PC-3 (cell line): ENCODE measurements around the gene TRIM44. TPM values are rescaled to one million over a fixed set of nuclear protein-coding genes. Genes with fewer than 3 reads are reported as not detected.

ENCODE experiments used
- ATAC-seq: fragments of 200-7000 bp; cut with Tn5 transposase; 2 replicates; pipeline ENCODE4 v1.9.1; 2020; ENCODE audit warnings: mild to moderate bottlenecking, moderate library complexity
- BruUV-seq: library from RNA; stranded (reverse); fragments of 400-500 nt; replicated peaks from 2 replicates; lab custom pipeline; 2021; lab: Mats Ljungman, UMichigan
- CTCF ChIA-PET: fragments of 300-600 bp; sonication (Branson Sonifier 250); formaldehyde crosslinking; loops from one replicate; lab custom pipeline; 2022; ENCODE audit warnings: antibody characterized with exemption; lab: Charles Lee
- POLR2A ChIA-PET: fragments of 300-600 bp; sonication (Branson Sonifier 250); formaldehyde crosslinking; loops from one replicate; lab custom pipeline; 2022; ENCODE audit warnings: antibody characterized with exemption; ENCODE audit not compliant: unreplicated experiment; lab: Charles Lee
- DNase-seq: peaks from one replicate; pipeline ENCODE4 v3.0.0-alpha.2; 2015
- H2AFZ ChIP-seq: fragments of 300-600 bp; sonication (generic); 2 replicates; pipeline ENCODE4 v1.6.0; 2016; ENCODE audit warnings: antibody characterized with exemption, low read length
- H3F3A ChIP-seq: fragments of 300-600 bp; sonication (generic); one replicate; pipeline ENCODE4 v1.6.0; 2017; ENCODE audit warnings: antibody characterized with exemption, low read length, control low read depth, mild to moderate bottlenecking; ENCODE audit not compliant: unreplicated experiment
- H3K27ac ChIP-seq: fragments of 300-600 bp; sonication (generic); 2 replicates; pipeline ENCODE4 v1.5.1; 2016; ENCODE audit warnings: mild to moderate bottlenecking, low read length
- H3K27me3 ChIP-seq: fragments of 300-600 bp; sonication (generic); 2 replicates; pipeline ENCODE4 v1.6.1; 2016; ENCODE audit warnings: low read length, mixed read lengths
- H3K36me3 ChIP-seq: fragments of 300-600 bp; sonication (generic); 2 replicates; pipeline ENCODE4 v1.6.1; 2016; ENCODE audit warnings: low read depth, mixed run types, low read length, mixed read lengths
- H3K4me1 ChIP-seq: fragments of 300-600 bp; sonication (generic); 2 replicates; pipeline ENCODE4 v1.5.1; 2016; ENCODE audit warnings: low read length; ENCODE audit not compliant: insufficient read depth
- H3K4me2 ChIP-seq: fragments of 300-600 bp; sonication (generic); 2 replicates; pipeline ENCODE4 v1.6.0; 2016; ENCODE audit warnings: low read length
- H3K4me3 ChIP-seq: fragments of 300-600 bp; sonication (generic); 2 replicates; pipeline ENCODE4 v1.5.1; 2016; ENCODE audit warnings: mild to moderate bottlenecking, low read length, mixed read lengths
- H3K79me2 ChIP-seq: fragments of 300-600 bp; sonication (generic); 2 replicates; pipeline ENCODE4 v1.6.1; 2017; ENCODE audit warnings: low read length, mixed read lengths
- H3K9ac ChIP-seq: fragments of 300-600 bp; sonication (generic); 2 replicates; pipeline ENCODE4 v1.6.0; 2016; ENCODE audit warnings: mild to moderate bottlenecking, low read length
- H3K9me2 ChIP-seq: fragments of 300-600 bp; sonication (generic); replicated peaks from 2 replicates; pipeline ENCODE4 v1.6.1; 2016; ENCODE audit warnings: mixed run types, low read length, mixed read lengths
- H3K9me3 ChIP-seq: fragments of 300-600 bp; sonication (generic); 2 replicates; pipeline ENCODE4 v1.6.1; 2016; ENCODE audit warnings: low read length, mixed read lengths
- H4K20me1 ChIP-seq: fragments of 300-600 bp; sonication (generic); 2 replicates; pipeline ENCODE4 v1.6.1; 2016; ENCODE audit warnings: low read length, mixed read lengths
- EZH2 ChIP-seq: fragments of 300-600 bp; sonication (generic); IDR thresholded peaks from one replicate; pipeline ENCODE4 v1.6.1; 2017; ENCODE audit warnings: antibody characterized with exemption, mild to moderate bottlenecking, low read length; ENCODE audit not compliant: unreplicated experiment
- EZH2phosphoT487 ChIP-seq: fragments of 300-600 bp; sonication (generic); IDR thresholded peaks from 2 replicates; pipeline ENCODE4 v1.6.1; 2018; ENCODE audit warnings: mild to moderate bottlenecking, antibody characterized with exemption, low read length, borderline replicate concordance
- intact Hi-C: fragments of 100-400 bp; cut with micrococcal nuclease; formaldehyde crosslinking; loops from 2 replicates; pipeline ENCODE4 v1.9.0; 2023
- total RNA-seq: library from RNA; depleted of rRNA; stranded (reverse); fragments of >200 nt; gene quantifications from 2 replicates; pipeline ENCODE4 v1.2.3, GENCODE V29; 2014
- TF ChIP-seq, protein P1 (sequence below): fragments of 300-600 bp; sonication (generic); conservative IDR thresholded peaks from 2 replicates; pipeline ENCODE4 v1.5.1; 2017; ENCODE audit warnings: antibody characterized with exemption, low read depth, mild to moderate bottlenecking, low read length

TRIM44 gene
- total RNA-seq, 1 experiment from 2014 or later = 14.0 TPM

- H4K20me1 ChIP-seq = no peaks in the 10 kb centered on the region
- peaks cover 3% of the 10 kb centered on the region; the same call in 1 of the 2 replicates for H3K36me3 ChIP-seq
- H3K4me1 ChIP-seq = peaks cover 19% of the 10 kb centered on the region
- ATAC-seq = no peak
- no peak for DNase-seq
- no peak overlapping the region for H2AFZ ChIP-seq
- peaks cover 15% of the 10 kb centered on the region for H3K79me2 ChIP-seq
- H3F3A ChIP-seq = no peaks in the 10 kb centered on the region
- TF ChIP-seq EZH2phosphoT487 (no peak), EZH2 (no peak)
- TF ChIP-seq, protein P1, sequence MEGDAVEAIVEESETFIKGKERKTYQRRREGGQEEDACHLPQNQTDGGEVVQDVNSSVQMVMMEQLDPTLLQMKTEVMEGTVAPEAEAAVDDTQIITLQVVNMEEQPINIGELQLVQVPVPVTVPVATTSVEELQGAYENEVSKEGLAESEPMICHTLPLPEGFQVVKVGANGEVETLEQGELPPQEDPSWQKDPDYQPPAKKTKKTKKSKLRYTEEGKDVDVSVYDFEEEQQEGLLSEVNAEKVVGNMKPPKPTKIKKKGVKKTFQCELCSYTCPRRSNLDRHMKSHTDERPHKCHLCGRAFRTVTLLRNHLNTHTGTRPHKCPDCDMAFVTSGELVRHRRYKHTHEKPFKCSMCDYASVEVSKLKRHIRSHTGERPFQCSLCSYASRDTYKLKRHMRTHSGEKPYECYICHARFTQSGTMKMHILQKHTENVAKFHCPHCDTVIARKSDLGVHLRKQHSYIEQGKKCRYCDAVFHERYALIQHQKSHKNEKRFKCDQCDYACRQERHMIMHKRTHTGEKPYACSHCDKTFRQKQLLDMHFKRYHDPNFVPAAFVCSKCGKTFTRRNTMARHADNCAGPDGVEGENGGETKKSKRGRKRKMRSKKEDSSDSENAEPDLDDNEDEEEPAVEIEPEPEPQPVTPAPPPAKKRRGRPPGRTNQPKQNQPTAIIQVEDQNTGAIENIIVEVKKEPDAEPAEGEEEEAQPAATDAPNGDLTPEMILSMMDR = no peak
- H3K27ac ChIP-seq = no peak overlapping the region
- H3K9ac ChIP-seq = no peak overlapping the region
- CTCF ChIA-PET = no interaction called here
- H3K27me3 ChIP-seq = no peaks in the 10 kb centered on the region
- no peaks in the 10 kb centered on the region for H3K9me3 ChIP-seq
- H3K4me2 ChIP-seq = no peak overlapping the region
- H3K4me3 ChIP-seq = no peak overlapping the region
- BruUV-seq = no TSS peak
- H3K9me2 ChIP-seq = no peaks in the 10 kb centered on the region
- POLR2A ChIA-PET = no interaction called here
- intact Hi-C loops = no loop called here
These were observed 140.1 kb downstream of the TRIM44 start for GRCh38 chr11:35802672-35803071.

DNA sequence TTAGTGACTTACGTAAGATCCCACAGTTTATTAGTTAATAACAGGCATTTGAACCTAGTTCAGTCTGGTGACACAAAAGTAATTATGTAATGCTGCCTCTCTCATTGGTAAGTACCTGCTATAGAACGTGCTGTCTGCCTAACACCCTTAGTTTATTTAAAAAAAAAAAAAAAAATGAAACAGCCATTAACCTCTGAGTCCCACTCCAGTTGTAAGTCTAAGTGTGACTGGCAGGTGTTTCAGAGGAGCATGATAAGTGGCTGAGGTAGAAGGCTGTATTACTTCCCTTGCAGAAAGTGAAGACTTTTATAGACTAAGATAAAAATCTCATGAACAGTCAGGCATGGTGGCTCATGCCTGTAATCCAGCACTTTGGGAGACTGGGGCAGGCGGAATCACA lies 140.5 kb downstream of the TRIM44 start:
- ChIA-PET CTCF (no interaction called here), POLR2A (no interaction called here)
- Histone ChIP-seq H4K20me1 (no peaks in the 10 kb centered on the region), H3K4me3 (no peak overlapping the region), H3K4me1 (peaks cover 15% of the 10 kb centered on the region), H3K27ac (no peak overlapping the region), H3K9me2 (no peaks in the 10 kb centered on the region), H3K9ac (no peak overlapping the region), H3K4me2 (no peak overlapping the region), H3K27me3 (no peaks in the 10 kb centered on the region), H2AFZ (no peak overlapping the region), H3F3A (no peaks in the 10 kb centered on the region), H3K79me2 (peaks cover 10% of the 10 kb centered on the region), H3K9me3 (no peaks in the 10 kb centered on the region), H3K36me3 (peaks cover 3% of the 10 kb centered on the region; the same call in 1 of the 2 replicates)
- intact Hi-C loops = no loop called here
- TF ChIP-seq EZH2 = no peak
- TF ChIP-seq EZH2phosphoT487 = no peak
- TF ChIP-seq, protein P1 = no peak
- BruUV-seq = no TSS peak
- ATAC-seq = no peak
- no peak for DNase-seq

DNA sequence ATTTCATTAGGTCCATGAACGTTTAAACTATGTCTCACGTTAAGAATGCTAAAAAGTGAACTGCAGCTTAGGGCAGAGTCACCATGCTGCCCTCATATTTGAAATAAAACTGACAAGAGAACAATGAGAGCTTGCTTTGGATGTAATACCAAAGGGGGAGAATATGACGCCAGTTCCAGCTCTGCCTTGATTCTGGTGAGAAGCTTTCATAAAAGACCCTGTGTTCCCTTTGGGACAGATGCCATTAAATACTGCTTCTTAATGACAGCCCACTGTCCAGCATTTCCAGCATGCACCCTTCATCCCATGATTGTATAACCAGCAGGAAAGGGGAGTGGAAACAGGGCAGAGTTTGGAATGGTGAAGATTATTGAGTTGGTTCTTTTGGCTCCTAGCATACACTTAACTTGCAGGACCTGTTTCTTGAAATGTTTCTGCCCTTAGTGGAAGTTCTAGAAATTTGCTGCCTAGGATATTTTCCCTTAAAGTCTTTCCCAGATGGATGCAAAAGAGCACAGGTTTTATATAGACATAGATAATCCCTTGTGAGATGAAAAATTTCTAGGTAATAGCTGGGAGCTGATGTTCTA lies 142.0 kb downstream of the TRIM44 start:
- H3K4me3 ChIP-seq = no peak overlapping the region
- no peaks in the 10 kb centered on the region for H3F3A ChIP-seq
- H3K4me2 ChIP-seq = no peak overlapping the region
- H2AFZ ChIP-seq = no peak overlapping the region
- no peak overlapping the region for H3K9ac ChIP-seq
- no peaks in the 10 kb centered on the region for H3K9me3 ChIP-seq
- DNase-seq (no peak), ATAC-seq (no peak)
- POLR2A ChIA-PET = no interaction called here
- peaks cover under 1% of the 10 kb centered on the region for H3K4me1 ChIP-seq
- no peaks in the 10 kb centered on the region for H4K20me1 ChIP-seq
- TF ChIP-seq EZH2phosphoT487 = no peak
- TF ChIP-seq EZH2 = no peak
- TF ChIP-seq, protein P1 = no peak
- H3K9me2 ChIP-seq = no peaks in the 10 kb centered on the region
- peaks cover 1% of the 10 kb centered on the region; the same call in 1 of the 2 replicates for H3K79me2 ChIP-seq
- no peaks in the 10 kb centered on the region for H3K27me3 ChIP-seq
- no TSS peak for BruUV-seq
- intact Hi-C loops = no loop called here
- CTCF ChIA-PET = no interaction called here
- peaks cover 3% of the 10 kb centered on the region; the same call in 1 of the 2 replicates for H3K36me3 ChIP-seq
- H3K27ac ChIP-seq = no peak overlapping the region
